ENCODE results near the gene TLE5. TPM values are rescaled to one million over a fixed set of nuclear protein-coding genes. Genes with fewer than 3 reads are reported as not detected.
"Not testable (repeated sequence)": the region's sequence is repeated elsewhere in the genome, so short reads cannot be mapped to it uniquely, and the experiment has no call there.

TLE5 gene
- total and polyA plus RNA-seq, 4 experiments from 2014 or later = 572 to 943 (median 888) TPM

GRCh38 chr19:3050016-3050415 lies 12.3 kb downstream of the TLE5 start:
- H3K4me3 Mint-ChIP-seq; H3K27me3 ChIP-seq (ENCODE audit: insufficient read depth, low read length); DNase-seq; H3K9me3 Mint-ChIP-seq; intact Hi-C loops (cut with micrococcal nuclease); H3K27me3 Mint-ChIP-seq; H3K36me3 ChIP-seq (ENCODE audit: insufficient read depth, low read length); H3K27ac Mint-ChIP-seq; H3K27ac ChIP-seq (ENCODE audit: low read depth, low read length); H3K4me3 ChIP-seq (ENCODE audit: low read length in 2 of 2); H3K9me3 ChIP-seq (ENCODE audit: control insufficient read depth in 1 of 2, low read length in 2 of 2): not testable (repeated sequence)
- peaks cover 10 to 14% of the 10 kb centered on the region in 2 donors for H3K36me3 Mint-ChIP-seq
- ChIA-PET CTCF (ENCODE audit: partially characterized antibody) (interaction anchor here (0.8 to 2.2 kb wide), 2 partner anchors 11 to 58 kb away, joined by 3 to 7 read pairs; no protein-coding TSS in a partner anchor), POLR2A (ENCODE audit: partially characterized antibody) (interaction anchor here (1.6 to 16.1 kb wide), 2 partner anchors 9 to 10 kb away, joined by 6 to 555 read pairs; no protein-coding TSS in a partner anchor)
- H3K4me1 Mint-ChIP-seq = peaks cover 14 to 27% (median 20%) of the 10 kb centered on the region in 4 donors
- peaks cover 20% of the 10 kb centered on the region for H3K4me1 ChIP-seq (ENCODE audit: insufficient read depth, low read length)

DNA sequence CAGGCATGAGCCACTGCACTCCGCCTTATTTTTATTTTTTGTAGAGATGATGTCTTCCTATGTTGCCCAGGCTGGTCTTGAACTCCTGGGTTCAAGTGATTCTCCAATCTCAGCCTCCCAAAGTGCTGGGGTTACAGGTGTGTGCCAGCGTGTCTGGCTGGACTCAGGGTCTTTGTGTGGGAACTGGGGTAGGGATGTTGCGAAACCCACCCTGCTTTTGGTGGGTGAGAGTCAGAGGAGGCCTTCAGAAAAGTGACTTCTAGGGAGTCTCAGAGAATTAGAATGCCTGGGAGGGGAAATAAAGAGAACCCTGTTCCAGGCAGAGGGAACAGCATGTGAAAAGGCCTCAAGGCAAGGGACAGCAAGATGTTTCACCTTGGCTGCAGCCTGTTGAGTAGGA lies 13.2 kb downstream of the TLE5 start:
- Histone ChIP-seq H3K27ac (ENCODE audit: low read depth, low read length) (no peak overlapping the region), H3K27me3 (ENCODE audit: insufficient read depth, low read length) (no peaks in the 10 kb centered on the region), H3K4me3 (ENCODE audit: low read length in 2 of 2) (no peak overlapping the region), H3K4me1 (ENCODE audit: insufficient read depth, low read length) (peaks cover 18% of the 10 kb centered on the region), H3K9me3 (ENCODE audit: control insufficient read depth in 1 of 2, low read length in 2 of 2) (no peaks in the 10 kb centered on the region), H3K36me3 (ENCODE audit: insufficient read depth, low read length) (peaks cover under 1% of the 10 kb centered on the region)
- CTCF ChIA-PET (ENCODE audit: partially characterized antibody) = interaction anchor here (2.2 kb wide), 1 partner anchor 12 kb away, joined by 7 read pairs; no protein-coding TSS in a partner anchor
- H3K4me3 Mint-ChIP-seq = peak overlapping the region in 7 of 8 donors; percentile 9 to 80 (median 53)
- peaks cover 1 to 5% of the 10 kb centered on the region in 2 donors for H3K36me3 Mint-ChIP-seq
- POLR2A ChIA-PET (ENCODE audit: partially characterized antibody) = interaction anchor here (1.6 to 16.1 kb wide), 4 partner anchors 8 to 13 kb away, joined by 6 to 555 read pairs (median 304); partner anchors contain the start of gene TLE5
- no peaks in the 10 kb centered on the region for H3K9me3 Mint-ChIP-seq
- H3K27ac Mint-ChIP-seq = peak overlapping the region; percentile 50 to 81 (median 74)
- no peak for DNase-seq
- H3K27me3 Mint-ChIP-seq = no peaks in the 10 kb centered on the region
- H3K4me1 Mint-ChIP-seq = peaks cover 11 to 22% (median 13%) of the 10 kb centered on the region in 4 donors
- intact Hi-C loops (cut with micrococcal nuclease) = no loop called here

GRCh38 chr19:3048190-3048533 lies 14.1 kb downstream of the TLE5 start:
- intact Hi-C loops (cut with micrococcal nuclease) = no loop called here
- Mint-ChIP-seq H3K9me3 (no peaks in the 10 kb centered on the region), H3K4me3 (peak overlapping the region in 4 of 8 donors; percentile 92 to 98 (median 95)), H3K36me3 (peaks cover 0 to 3% of the 10 kb centered on the region in 2 donors), H3K27me3 (no peaks in the 10 kb centered on the region), H3K27ac (peak overlapping the region in 4 of 7 donors; percentile 84 to 95 (median 93)), H3K4me1 (peaks cover 11 to 21% (median 12%) of the 10 kb centered on the region in 4 donors)
- H3K4me3 ChIP-seq (ENCODE audit: low read length in 2 of 2) = peak overlapping the region; percentile 17 to 40
- H3K36me3 ChIP-seq (ENCODE audit: insufficient read depth, low read length) = no peaks in the 10 kb centered on the region
- H3K9me3 ChIP-seq (ENCODE audit: control insufficient read depth in 1 of 2, low read length in 2 of 2) = no peaks in the 10 kb centered on the region
- ChIA-PET CTCF (ENCODE audit: partially characterized antibody) (no interaction called here), POLR2A (ENCODE audit: partially characterized antibody) (interaction anchor here (1.5 to 15.6 kb wide), 3 partner anchors 9 to 97 kb away, joined by 3 to 555 read pairs (median 54); partner anchors contain the start of gene TLE5)
- H3K4me1 ChIP-seq (ENCODE audit: insufficient read depth, low read length) = peaks cover 14% of the 10 kb centered on the region
- no peaks in the 10 kb centered on the region for H3K27me3 ChIP-seq (ENCODE audit: insufficient read depth, low read length)
- DNase-seq = no peak
- H3K27ac ChIP-seq (ENCODE audit: low read depth, low read length) = peak overlapping the region; percentile 21

DNA sequence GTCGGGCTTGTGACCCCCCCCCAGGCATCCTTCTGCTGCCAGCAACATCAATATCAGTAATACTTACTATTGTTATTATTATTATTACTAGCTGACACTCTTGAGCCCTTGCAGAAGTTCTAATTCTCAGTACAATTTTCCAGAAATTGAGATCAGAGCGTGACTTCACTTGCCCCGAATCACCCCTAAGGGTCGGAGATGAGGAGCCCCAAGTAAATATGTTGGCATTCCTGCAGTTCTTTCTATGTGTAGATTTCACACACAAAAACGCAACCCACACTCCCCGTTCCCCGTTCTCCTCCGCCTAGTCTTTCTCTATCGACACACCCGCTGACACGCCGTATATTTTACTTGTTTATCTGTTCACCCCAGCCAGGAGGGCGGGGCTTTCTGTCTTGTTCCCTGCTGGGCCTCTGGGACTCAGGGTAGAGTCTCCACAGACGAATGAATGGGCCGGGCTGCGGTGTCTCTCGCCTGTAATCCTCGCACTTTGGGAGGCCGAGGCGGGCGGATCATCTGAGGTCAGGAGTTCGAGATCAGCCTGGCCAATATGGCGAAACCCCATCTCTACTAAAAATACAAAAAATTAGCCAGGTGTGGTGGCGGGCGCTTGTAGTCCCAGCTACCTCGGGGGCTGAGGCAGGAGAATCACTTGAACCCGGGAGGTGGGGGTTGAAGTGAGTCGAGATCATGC lies 14.7 kb downstream of the TLE5 start:
- H3K27me3 ChIP-seq (ENCODE audit: insufficient read depth, low read length) = no peaks in the 10 kb centered on the region
- H3K9me3 ChIP-seq (ENCODE audit: control insufficient read depth in 1 of 2, low read length in 2 of 2) = no peaks in the 10 kb centered on the region
- ChIA-PET POLR2A (ENCODE audit: partially characterized antibody) (interaction anchor here (0.7 to 15.6 kb wide), 4 partner anchors 9 to 97 kb away, joined by 3 to 555 read pairs (median 28); partner anchors contain the start of gene TLE5), CTCF (ENCODE audit: partially characterized antibody) (no interaction called here)
- peak overlapping the region; percentile 91 to 98 (median 94) for H3K4me3 Mint-ChIP-seq
- H3K27me3 Mint-ChIP-seq = no peaks in the 10 kb centered on the region
- H3K9me3 Mint-ChIP-seq = no peaks in the 10 kb centered on the region
- H3K27ac ChIP-seq (ENCODE audit: low read depth, low read length) = peak overlapping the region; percentile 21
- H3K4me1 Mint-ChIP-seq = peaks cover 9 to 23% (median 14%) of the 10 kb centered on the region in 4 donors
- H3K4me1 ChIP-seq (ENCODE audit: insufficient read depth, low read length) = peaks cover 14% of the 10 kb centered on the region
- intact Hi-C loops (cut with micrococcal nuclease) = loop anchor here (1.0 kb wide), 1 partner anchor 14 kb away; no protein-coding TSS in a partner anchor
- H3K36me3 Mint-ChIP-seq = peaks cover 0 to 3% of the 10 kb centered on the region in 2 donors
- H3K4me3 ChIP-seq (ENCODE audit: low read length in 2 of 2) = peak overlapping the region; percentile 17 to 40
- no peaks in the 10 kb centered on the region for H3K36me3 ChIP-seq (ENCODE audit: insufficient read depth, low read length)
- DNase-seq = peak; percentile 66 to 83 (median 67)
- peak overlapping the region; percentile 84 to 95 (median 94) for H3K27ac Mint-ChIP-seq

DNA sequence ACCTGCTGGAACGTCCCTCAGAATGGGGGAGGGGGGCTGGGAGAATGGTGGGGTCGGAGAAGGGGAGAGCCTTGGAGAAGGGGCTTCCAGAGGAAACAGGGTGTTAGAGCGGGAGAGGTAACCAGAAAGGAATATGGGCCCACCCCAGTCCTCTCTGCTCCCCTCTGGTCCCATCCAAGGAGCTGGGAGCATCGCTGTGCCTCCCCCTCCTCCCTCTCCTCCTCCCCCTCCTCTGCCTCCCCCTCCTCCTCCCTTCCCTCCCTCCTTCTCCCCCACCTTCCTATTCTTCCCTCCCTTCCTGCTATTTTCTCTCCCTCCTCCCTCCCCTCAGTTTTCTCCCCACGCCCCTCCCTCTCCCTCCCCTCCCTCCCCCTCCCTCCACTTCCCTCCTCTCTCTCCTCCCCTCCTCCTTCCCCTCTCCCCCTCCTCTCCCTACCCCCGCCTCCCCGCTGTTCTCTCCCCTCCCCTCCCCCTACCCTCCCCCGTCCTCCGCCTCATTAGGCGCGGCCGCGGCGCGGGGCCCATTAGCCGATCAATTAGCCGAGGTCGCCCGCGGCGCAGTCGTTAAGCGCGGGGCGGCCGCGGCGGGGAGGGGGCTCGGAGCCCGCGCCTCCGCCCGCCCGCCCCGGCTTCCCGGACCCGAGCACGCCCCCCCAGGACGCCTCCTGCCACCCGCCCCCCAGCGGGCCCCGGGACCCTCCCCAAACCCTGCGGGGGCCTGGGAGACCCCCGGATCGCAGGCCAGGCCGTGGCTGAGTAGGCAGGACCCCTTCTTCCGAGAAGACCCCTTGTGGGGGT lies 15.4 kb downstream of the TLE5 start:
- Histone ChIP-seq H3K27ac (ENCODE audit: low read depth, low read length) (peak overlapping the region; percentile 21), H3K36me3 (ENCODE audit: insufficient read depth, low read length) (no peaks in the 10 kb centered on the region), H3K4me1 (ENCODE audit: insufficient read depth, low read length) (peaks cover 14% of the 10 kb centered on the region), H3K27me3 (ENCODE audit: insufficient read depth, low read length) (no peaks in the 10 kb centered on the region), H3K4me3 (ENCODE audit: low read length in 2 of 2) (peak overlapping the region in 1 of 2 donors; percentile 40), H3K9me3 (ENCODE audit: control insufficient read depth in 1 of 2, low read length in 2 of 2) (no peaks in the 10 kb centered on the region)
- Mint-ChIP-seq H3K27ac (peak overlapping the region in 4 of 7 donors; percentile 84 to 95 (median 94)), H3K9me3 (no peaks in the 10 kb centered on the region), H3K27me3 (no peaks in the 10 kb centered on the region), H3K36me3 (peaks cover 0 to 2% of the 10 kb centered on the region in 2 donors), H3K4me1 (peaks cover 13 to 28% (median 17%) of the 10 kb centered on the region in 4 donors), H3K4me3 (peak overlapping the region; percentile 91 to 98 (median 94))
- intact Hi-C loops (cut with micrococcal nuclease) = loop anchor here (1.0 kb wide), 1 partner anchor 14 kb away; no protein-coding TSS in a partner anchor
- CTCF ChIA-PET (ENCODE audit: partially characterized antibody) = interaction anchor here (1.0 kb wide), 1 partner anchor 10 kb away, joined by 4 read pairs; no protein-coding TSS in a partner anchor
- POLR2A ChIA-PET (ENCODE audit: partially characterized antibody) = interaction anchor here (0.7 to 15.6 kb wide), 4 partner anchors 10 to 96 kb away, joined by 3 to 555 read pairs (median 28); partner anchors contain the start of gene TLE5
- DNase-seq = no peak

DNA sequence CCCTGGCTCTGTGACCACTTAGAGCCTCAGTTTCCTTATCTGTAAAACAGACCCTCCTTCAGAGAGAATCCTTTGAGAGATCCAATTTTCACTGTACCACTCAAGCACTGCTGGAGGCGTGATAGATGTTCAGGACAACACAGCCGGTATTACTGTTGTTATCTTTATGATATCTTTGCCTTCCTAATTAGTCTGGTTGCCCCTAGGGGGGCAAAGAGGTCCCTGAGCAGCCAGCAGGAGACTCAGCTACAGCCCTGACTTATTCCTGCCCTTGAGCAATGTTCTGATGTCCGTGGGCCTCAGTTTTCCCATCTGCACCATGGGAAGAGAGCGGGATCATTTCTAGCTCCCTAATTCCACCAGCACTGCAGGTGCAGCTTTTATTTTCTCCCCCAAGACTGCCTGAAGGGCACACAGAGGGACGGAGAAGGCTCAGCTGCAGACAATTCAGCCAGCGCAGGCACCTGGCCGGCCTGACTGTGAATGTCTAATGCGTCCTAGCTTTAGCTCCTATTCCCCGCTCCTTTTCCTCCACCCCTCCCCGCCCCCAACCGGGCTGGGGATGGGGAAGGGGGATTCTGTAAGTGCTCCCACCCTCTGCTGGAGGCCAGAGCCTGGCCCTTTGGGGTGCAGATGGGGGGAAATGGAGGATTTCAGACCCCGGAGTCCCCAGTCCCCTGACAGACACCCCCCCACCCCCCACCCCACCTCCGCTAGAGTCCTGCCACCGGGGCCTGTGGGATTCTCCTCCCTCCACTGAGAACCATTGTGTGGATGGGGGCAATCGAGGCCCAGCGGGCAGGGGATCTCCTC lies 16.2 kb downstream of the TLE5 start:
- Histone ChIP-seq H3K27ac (ENCODE audit: low read depth, low read length) (no peak overlapping the region), H3K36me3 (ENCODE audit: insufficient read depth, low read length) (no peaks in the 10 kb centered on the region), H3K4me1 (ENCODE audit: insufficient read depth, low read length) (peaks cover 14% of the 10 kb centered on the region), H3K27me3 (ENCODE audit: insufficient read depth, low read length) (no peaks in the 10 kb centered on the region), H3K4me3 (ENCODE audit: low read length in 2 of 2) (no peak overlapping the region), H3K9me3 (ENCODE audit: control insufficient read depth in 1 of 2, low read length in 2 of 2) (no peaks in the 10 kb centered on the region)
- Mint-ChIP-seq H3K27ac (peak overlapping the region; percentile 60 to 85 (median 73)), H3K36me3 (peaks cover 0 to 2% of the 10 kb centered on the region in 2 donors), H3K9me3 (no peaks in the 10 kb centered on the region), H3K4me1 (peaks cover 14 to 28% (median 17%) of the 10 kb centered on the region in 4 donors), H3K27me3 (no peaks in the 10 kb centered on the region), H3K4me3 (peak overlapping the region in 7 of 8 donors; percentile 20 to 77 (median 51))
- ChIA-PET CTCF (ENCODE audit: partially characterized antibody) (interaction anchor here (0.8 to 1.0 kb wide), 2 partner anchors 9 to 15 kb away, joined by 4 to 6 read pairs; no protein-coding TSS in a partner anchor), POLR2A (ENCODE audit: partially characterized antibody) (interaction anchor here (5.2 to 15.6 kb wide), 2 partner anchors 10 to 11 kb away, joined by 54 to 555 read pairs; partner anchors contain the start of gene TLE5)
- intact Hi-C loops (cut with micrococcal nuclease) = no loop called here
- DNase-seq = no peak

All from CD4-positive, alpha-beta memory T cell (primary cell).